RPMI7951 (cell line): ENCODE measurements around the gene ZBTB20. TPM values are rescaled to one million over a fixed set of nuclear protein-coding genes. Genes with fewer than 3 reads are reported as not detected.

Experiments used
- DNase-seq: peaks from one replicate; pipeline ENCODE4 v3.0.0-alpha.2; 2012; ENCODE audit warnings: low read depth
- total RNA-seq: library from RNA; depleted of rRNA; stranded (reverse); fragments of >200 nt; shearing (Covaris generic); gene quantifications from 2 replicates; pipeline ENCODE4 v1.2.3, GENCODE V29; 2014

ZBTB20 gene
- total RNA-seq, 1 experiment from 2014 or later = 9.0 TPM

DNA sequence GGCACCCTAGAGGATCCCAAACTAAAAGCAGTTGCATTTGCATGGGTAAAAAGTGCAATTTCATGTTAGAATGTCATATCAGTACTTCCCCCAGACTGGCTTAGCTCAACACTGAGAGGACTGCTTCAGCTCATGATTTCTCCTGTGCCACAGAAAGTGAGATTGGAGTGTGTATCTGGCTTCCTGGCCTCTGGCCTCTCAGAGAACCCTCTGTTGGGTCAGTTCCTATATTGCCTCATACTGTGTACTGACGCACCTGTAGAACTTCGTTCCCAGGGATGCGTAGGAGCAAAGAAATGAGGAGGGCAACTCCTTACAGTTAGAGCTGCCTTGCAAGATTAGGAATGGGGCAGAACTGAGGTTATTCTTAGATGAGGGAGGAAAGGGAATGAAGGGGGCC, 512.5 kb downstream of the ZBTB20 start:
- DNase-seq = no peak

DNA sequence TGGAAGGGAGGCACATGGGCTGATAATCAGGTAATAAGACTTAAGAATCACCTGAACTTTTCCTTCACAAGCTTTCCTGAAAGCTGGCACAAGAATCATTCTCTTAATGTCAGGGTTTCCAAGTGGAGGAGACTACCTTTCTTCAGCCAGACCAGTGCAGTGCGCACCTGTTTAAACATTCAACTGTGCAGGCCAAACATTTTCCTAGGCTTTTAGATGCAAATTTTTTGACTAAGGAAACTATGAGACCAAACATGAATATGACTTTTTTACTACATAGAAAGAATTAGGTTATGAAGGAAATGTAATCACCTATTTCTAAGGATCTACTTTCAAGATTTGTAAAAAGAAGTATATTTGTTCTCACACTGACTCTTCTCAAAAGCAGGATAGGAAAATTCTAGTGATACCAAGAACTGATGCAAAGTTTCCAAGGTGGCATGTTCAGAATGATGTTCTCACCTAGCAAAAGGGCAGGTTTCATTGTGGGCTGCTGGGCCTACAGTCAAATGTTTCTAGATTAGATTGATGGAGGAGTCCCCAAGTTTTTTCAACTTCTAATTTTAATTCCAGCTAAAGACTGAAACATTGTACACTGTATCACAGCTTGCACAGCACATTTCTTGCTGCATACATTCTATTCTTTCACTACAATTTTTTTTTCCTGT, 514.2 kb downstream of the ZBTB20 start:
- no peak for DNase-seq

DNA sequence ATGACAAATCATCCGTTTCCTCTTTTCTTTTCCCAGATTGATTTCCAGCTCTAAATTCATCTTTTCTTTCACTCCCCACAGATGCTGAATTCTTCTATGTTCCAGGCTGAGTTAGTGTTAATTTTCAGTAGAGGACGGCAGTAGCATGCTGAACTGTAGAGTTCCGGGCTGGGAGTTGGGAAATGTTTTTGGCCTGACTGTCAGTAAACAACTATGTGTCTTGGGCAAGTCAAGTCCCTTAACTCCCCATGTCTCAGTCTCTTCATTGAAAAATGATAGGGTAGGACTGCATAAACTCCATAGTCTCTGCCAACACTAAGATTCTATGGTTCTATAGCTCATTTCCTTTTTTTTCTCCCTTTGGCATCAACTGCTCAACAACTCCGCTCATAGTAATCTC, 519.3 kb downstream of the ZBTB20 start:
- DNase-seq = no peak

DNA sequence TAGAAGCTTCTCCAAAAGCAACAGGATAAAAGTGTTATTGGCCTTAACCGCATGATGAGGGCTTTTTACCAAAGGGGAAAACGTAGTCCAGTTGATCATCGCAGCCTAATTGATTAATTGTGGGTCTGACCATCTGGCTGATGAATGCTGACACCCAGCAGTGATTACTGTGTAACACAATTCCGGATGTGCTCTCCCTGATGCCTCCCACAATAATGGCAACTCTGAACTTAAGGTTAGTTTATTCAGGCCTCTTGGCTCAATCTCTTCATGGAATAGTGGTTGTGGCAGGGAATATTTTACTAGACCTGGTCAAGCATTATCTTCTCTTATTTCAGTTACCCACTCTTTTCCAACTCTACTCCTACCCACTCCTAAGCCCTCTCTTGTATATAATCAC, 520.3 kb downstream of the ZBTB20 start:
- DNase-seq = no peak

DNA sequence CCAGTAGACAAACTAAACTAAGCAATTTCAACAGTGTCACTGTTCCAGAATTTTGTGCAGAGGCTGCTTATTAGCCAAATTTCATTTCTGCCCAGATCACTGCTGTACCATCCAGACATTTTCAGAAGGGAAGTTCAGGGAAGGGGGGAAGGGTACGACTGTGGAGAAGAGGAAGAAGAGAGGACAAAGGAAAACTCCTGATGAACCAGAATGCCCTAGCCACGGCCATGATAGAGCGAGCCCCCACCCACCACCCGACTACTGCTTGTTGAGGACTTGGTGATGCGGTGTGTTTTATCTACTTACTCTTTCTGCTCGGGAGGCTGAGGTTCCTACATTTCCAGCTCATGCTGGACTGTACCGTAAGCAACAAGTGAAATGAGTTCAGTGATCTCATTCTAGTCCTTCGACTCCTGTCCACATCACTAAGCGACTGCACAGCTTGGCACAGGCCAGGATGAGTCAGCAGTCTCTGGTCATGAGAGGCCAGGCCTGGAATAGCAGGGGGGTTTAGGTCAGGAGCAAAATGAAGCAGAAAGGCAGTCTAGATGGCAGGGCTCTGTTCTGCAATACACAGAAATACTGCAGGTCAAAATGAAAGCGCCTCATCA, 522.4 kb downstream of the ZBTB20 start:
- peak; percentile 98 for DNase-seq

DNA sequence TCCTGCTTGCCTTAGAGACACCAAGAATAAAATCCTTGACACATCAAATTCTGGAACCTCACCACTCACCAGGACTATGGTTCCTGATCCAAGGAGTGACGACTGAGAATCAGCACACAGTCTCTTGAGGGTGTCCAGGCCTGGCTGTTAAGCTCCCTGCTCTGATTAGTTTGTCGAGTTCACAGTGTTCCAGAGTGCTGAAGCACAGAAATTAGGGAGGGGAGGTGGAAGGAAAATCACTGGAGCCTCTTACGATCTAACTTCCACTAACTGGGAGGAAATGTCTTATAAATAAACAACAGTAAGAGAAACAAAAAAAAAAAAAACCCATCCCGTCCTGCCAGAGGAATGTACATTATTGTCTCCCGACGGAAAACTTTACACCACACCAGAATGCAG, 523.0 kb downstream of the ZBTB20 start:
- DNase-seq = peak; percentile 57

DNA sequence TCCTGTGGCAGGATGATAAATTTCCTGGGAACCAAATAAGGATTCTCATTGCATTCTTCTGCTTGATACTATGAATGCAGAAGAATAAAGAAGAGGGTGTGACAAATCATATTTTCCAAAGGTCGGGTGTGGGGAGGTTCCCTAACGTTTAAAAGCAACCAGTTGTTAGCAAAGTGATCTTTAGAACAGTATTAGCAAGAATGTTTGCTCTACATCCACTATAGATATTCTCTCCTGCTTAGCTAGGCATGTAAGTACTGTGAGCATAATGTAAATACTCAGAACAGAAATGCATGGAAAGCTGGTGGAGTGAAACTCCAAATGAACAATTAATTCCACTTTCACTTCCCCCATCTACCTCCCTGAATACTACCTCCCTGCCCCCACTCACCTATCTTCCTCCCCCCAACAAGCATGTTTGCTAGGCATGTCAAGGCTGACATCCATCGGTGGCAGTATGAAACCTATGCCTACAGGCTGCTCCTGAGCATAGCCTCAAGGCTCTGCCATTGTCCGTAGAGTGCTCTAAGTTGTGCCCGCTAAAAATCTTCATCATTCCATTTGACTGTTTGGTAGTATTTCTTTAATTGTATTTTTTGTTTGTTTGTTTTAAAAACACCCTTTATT, 523.6 kb downstream of the ZBTB20 start:
- peak; percentile 37 for DNase-seq

DNA sequence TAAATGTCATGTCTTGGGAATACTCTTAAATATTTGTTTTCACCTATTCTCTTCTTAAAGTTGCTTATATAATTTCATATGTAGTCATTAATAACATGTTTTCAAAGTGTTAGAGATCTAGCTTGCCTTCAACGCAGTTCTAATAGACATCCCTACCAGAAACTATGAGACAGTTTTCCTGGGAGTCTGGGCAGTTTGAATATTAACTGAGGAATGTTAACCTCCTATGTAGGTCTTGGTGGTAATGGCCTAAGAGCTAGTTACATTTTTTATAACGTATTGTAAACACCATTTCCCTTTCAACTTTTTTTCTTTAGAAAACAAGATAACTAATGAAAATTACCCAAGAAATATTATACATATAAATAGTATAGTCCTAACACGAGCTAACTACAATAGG, 525.1 kb downstream of the ZBTB20 start:
- DNase-seq = no peak

DNA sequence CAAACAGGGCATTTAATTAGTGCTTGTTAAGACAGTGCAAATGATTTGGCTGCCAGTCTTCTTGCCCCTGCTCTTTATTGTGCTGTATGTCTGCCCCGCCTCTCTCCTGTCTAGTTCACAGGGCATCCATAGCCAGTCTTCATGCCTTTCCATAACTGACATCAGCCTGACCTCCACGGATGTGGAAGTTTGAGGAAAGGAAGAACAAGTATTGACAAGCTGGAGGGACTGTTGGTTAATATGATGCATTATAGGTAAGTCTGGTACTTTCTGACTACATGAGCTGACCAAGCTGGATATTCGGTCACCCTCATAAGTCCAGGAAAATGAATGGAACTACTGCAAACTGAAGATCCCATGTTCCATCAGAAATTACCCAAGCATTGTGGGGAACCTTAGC, 527.3 kb downstream of the ZBTB20 start:
- DNase-seq = no peak

DNA sequence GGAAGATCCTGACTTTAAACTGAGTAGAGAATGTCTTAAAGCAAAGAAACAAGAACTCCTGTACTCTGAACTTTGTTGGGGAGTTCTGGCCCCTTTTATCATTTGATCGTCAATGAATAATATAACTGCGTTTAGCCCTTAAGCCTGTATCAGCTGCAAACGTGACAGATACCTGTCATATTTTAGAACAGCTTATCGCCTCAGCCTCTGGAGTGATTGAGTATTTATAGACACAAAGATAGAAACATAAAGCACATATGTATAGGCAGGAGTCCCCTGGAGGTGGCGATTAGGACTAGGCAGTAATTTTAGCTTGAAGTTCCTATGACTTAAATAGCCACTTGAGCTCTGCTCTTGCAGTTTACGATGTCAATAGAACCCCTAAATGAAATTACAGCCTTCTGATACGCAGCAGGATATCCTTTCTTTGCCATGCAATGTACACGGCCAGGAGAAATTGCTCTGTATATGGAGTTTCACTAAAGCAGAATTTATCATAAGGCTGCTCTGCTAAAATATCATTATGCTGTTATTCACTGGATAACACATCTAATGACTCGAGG, 531.5 kb downstream of the ZBTB20 start:
- DNase-seq = no peak

DNA sequence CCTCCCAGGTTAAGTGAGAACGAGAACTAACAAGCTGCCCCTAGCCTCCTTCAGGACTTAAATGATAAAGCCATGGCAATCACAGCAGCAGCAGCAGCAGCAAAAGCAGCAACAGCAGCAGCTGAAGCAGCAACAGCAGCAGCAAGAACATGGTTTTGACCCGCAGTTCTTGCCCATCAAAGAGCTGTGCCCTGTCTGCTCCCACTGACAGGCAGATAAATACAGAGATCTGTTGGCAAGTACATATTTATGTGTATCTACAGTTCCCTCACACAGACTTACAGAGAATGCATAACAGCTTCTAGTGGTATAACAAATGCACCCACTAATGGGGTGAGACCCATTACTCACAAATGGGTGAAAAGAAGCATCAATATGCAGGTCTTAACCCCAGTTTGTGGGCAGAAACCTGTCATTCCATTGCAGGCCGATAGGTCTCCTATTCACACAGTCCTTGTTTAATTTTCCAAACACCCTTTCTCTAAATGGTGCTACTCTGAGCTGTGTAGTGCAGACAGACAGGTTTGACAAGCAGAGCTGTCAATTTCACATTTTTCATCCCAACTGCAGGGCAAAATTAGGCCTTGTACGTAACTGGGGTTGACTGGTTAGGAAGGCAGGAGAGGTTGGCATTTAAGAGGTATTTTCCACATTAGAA, 537.0 kb downstream of the ZBTB20 start:
- no peak for DNase-seq

DNA sequence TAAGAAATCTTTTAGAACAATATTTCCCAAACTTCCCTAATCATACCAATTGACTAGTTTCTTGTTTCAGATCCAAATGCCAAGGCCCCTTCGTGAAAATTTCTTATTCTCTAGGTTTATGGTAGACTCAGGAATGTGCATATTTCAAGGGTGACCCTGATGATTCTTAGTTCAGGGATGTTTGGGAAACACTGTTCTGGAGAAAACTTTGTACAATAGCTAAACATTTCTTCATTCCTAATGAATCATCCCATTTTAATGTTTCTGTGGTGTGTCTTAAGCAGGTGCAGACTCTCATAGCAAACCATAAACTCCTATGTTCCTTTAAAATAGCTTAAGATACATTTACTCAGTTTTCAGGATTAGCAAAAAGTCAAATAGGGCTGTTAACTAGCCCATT, 538.8 kb downstream of the ZBTB20 start:
- peak; percentile 77 for DNase-seq

DNA sequence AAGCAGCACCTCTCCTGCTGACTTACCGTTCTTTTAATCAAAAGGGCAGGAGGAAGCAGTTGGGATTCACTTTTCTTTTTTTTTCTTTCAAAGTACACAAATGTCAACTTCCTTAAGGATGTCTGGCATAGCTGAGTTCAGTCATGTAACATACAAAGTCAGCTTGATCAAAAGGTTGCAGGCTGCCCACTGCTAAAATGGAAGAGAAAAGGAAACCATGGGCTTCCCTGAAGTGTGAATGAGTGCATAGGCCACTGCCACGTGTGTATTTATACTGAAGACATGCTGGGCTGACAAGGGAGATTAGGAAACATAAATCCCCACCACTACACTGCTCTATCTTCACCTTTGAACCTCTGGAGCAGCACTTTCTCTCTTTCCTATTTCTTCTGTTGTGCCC, 540.8 kb downstream of the ZBTB20 start:
- no peak for DNase-seq

DNA sequence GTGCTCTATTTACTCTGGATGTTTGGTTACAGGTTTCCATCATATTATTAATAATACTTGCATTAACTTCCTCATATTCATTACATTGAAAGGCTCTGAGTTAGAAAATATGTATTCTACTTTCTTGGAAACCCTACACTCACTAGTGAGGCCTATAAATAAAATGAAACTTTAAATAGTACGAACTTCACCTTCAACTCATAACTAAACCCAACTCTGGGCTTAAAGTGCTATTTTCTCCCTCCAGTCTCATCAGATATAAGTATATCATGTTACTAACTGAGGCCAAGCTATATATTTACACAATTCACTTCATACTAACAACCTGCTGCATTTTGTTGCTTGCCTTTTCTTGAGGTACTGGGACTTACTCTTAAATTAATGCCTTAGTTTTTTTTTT, 546.5 kb downstream of the ZBTB20 start:
- DNase-seq = no peak

DNA sequence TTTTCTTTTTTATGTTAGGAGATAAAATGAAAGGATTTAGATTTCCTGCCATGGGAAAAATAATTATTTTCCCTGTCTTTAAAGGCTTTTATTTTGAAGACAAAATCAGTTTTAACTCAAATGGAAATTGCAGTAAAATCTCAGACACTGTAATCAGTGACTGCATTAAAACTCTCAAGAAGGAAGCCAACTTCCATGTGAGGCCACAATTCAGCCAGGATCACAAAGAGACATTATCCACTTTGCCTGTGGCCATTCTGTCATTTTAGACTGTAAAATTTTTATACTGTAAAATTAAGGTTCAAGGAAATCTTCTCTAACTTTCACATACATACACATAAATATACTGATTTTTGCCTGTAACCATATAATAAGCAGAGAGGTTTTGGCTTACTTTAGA, 549.2 kb downstream of the ZBTB20 start:
- peak; percentile 4 for DNase-seq

DNA sequence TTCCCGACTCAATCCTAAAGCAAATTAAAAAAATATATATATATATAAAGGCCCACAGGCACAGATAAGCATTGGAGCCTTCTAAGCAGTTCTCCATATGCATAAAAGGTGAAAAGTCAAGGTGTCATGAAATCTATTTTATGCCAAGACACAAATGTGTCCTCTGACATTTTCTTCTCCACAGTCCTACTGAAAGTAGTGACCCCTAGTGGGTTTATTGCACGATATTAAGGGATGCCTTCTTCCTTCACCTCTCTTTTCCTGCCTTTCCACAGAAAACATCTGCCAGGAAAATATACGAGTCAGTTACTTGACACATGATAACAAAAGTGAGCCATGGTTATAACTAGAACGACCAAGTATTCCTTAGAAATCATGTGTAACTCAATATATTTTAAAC, 550.1 kb downstream of the ZBTB20 start:
- peak; percentile 29 for DNase-seq

DNA sequence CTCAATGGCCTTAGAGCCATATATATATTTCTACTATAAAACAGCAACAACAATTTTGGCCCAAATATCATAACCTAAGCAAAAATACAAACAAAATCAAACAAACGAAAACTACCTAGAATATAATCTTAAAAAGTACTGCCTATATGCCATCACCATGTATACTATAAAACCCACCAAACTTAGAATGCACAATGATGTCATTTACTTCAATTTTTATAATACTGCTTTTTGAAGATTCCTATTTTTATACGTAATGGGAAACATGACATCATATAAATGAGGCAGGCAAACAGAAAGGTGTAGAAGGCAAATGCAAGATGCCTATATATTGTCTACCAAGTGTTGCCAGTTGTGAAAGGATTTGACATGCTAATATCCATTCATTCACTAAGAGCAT, 550.9 kb downstream of the ZBTB20 start:
- DNase-seq = no peak

DNA sequence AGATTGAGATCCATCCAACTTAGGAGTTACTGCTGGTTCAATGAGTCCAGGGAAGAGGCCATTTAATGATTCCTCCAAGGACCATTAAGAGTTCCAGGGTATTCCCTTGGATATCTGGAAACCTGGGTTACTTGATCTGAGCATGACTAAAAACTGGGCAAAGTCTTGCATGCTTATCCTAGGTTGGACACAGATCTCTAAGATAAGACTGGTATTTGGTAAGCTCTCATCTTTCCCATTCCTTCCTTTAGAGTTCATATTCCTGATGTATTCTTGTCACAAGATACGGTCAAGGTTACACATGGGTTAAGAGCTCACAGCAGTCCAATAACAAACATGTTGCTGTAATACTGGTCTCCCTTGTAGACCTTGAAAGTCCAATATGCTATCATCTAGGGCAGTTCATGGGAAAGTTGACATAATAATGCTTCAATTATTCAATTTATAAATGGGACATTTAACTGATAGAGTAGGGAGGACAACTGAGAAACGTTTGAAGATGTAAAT, 551.5 kb downstream of the ZBTB20 start:
- DNase-seq = peak; percentile 34

DNA sequence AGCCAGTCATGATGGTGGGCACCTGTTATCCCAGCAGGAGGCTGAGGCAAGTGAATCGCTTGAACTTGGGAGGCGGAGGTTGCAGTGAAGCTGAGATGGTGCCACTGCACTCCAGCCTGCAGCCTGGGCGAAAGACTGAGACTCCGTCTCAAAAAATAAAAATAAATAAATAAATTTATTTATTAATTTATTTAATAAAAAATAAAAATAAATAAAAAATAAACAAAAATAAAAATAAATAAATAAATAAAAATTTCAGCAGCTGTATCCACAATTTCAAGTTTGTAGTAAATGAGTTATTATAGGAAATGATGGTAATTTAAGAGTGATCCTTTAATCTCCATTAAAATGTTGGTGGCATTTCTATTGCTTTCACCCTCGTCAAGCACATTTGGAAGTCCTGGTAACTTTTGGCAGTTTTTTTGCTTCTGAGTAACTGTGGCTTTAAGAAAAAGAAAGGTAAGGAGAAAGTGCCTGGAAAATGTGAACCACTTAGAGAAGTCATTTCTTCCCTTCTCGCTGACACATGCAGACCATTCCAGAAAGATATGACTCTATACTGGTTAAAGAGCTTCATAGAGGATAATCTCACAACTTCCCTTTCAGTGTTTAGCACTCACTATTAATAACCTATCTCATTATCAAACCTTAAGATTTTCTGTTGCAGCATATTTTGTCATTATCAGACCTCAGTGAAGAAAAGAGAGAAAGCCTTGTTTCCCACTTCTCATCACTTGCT, 556.6 kb downstream of the ZBTB20 start:
- DNase-seq = no peak

DNA sequence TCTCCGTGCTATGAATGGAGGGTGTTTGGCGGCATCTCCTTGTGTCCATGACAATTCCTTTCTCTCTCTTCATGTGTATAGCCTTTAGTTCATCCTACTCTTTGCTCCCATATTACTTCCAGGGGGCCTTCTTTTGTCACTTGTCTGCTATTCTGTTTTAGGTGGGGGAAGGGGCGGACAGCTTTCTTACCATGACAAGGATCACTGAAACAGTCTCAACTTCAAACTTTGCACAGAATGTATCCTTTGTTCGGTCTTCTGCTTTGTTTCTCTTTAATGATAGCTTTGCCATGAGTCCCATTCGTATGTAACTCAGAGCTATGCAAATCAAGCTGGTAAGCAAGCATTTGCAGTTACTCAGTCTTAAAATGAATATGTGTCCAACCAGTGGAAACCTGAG, 559.1 kb downstream of the ZBTB20 start:
- no peak for DNase-seq

DNA sequence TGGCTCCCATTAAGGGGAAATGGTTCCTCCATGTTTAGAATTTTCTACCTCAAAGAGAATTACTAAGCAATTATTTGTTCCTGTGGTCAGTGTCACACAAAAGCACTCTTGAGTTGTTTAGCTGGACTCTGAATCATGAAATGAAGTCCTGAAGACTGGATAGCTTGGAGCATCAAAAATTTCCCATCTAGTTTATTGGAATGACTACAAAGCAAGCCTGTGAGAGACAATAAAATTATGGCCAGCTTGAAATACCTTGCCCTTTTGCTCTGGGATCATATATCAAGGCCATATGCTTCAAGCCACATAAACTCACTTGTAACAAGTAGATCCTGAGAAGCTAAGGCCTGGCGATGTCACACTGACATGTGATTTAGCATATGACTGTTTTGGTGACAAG, 561.0 kb downstream of the ZBTB20 start:
- peak; percentile 59 for DNase-seq

DNA sequence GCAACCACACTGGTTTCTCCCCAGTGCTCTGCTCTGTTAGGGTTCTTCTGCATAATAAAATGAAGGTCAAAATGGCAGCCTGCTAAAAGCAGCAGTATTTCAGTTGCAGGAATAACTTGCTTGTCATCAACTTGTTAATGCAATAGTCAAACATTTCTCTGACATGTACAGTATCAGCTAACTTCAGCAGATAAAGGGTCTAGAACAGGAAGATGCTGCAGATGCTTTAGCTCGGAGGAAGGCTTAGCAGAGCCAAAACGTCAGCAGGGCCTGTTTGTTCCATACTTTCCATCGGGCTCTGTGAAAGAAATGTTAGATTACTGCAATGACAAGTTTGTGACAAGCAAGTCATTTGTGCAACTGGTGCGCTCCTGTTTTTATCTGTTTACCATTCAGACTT, 561.4 kb downstream of the ZBTB20 start:
- no peak for DNase-seq
